Endodermal cell (in vitro differentiated cells): Measurements from ENCODE around the gene XKR8. TPM values are rescaled to one million over a fixed set of nuclear protein-coding genes. Genes with fewer than 3 reads are reported as not detected.

Experiments used
- DNase-seq: peaks from one replicate; pipeline ENCODE4 v3.0.0-alpha.2; 2017
- H3K27ac ChIP-seq: 2 replicates; pipeline ENCODE4 v1.5.1; 2013; ENCODE audit warnings: mild to moderate bottlenecking, low read depth, low read length, moderate library complexity
- H3K27me3 ChIP-seq: 2 replicates; pipeline ENCODE4 v1.6.1; 2013; ENCODE audit warnings: mild to moderate bottlenecking, low read length, moderate library complexity; ENCODE audit not compliant: insufficient read depth, control insufficient read depth, poor library complexity, severe bottlenecking
- H3K36me3 ChIP-seq: 2 replicates; pipeline ENCODE4 v1.7.0; 2013; ENCODE audit warnings: mild to moderate bottlenecking, low read length, moderate library complexity; ENCODE audit not compliant: control insufficient read depth, insufficient read depth
- H3K4me1 ChIP-seq: one replicate; pipeline ENCODE4 v1.7.0; 2013; ENCODE audit warnings: low read length; ENCODE audit not compliant: control insufficient read depth, insufficient read depth
- H3K4me3 ChIP-seq: 2 replicates; pipeline ENCODE4 v1.5.1; 2013; ENCODE audit warnings: mild to moderate bottlenecking, low read length, moderate library complexity
- H3K9ac ChIP-seq: 2 replicates; pipeline ENCODE4 v1.6.1; 2013; ENCODE audit warnings: mild to moderate bottlenecking, low read length, moderate library complexity; ENCODE audit not compliant: poor library complexity, severe bottlenecking; ENCODE audit errors: extremely low read depth
- H3K9me3 ChIP-seq: 2 replicates; pipeline ENCODE4 v1.6.1; 2013; ENCODE audit warnings: mild to moderate bottlenecking, low read length, moderate library complexity; ENCODE audit not compliant: control insufficient read depth
- H3K27ac Mint-ChIP-seq: 2 replicates; pipeline ENCODE4 v1.8.0; 2020; ENCODE audit warnings: mixed read lengths
- H3K27me3 Mint-ChIP-seq: 2 replicates; pipeline ENCODE4 v1.8.0; 2021; ENCODE audit warnings: mild to moderate bottlenecking, mixed read lengths; ENCODE audit not compliant: insufficient read depth
- H3K36me3 Mint-ChIP-seq: 2 replicates; pipeline ENCODE4 v1.8.0; 2020; ENCODE audit warnings: low read depth, mixed read lengths
- H3K4me1 Mint-ChIP-seq: 2 replicates; pipeline ENCODE4 v1.8.0; 2020; ENCODE audit warnings: mixed read lengths
- H3K4me3 Mint-ChIP-seq: 2 replicates; pipeline ENCODE4 v1.8.0; 2020; ENCODE audit warnings: mild to moderate bottlenecking, moderate library complexity, mixed read lengths
- H3K9me3 Mint-ChIP-seq: 2 replicates; pipeline ENCODE4 v1.8.0; 2020; ENCODE audit warnings: mild to moderate bottlenecking, mixed read lengths
- CTCF ChIP-seq: fragments of 200-600 bp; sonication (generic); conservative IDR thresholded peaks from 2 replicates; pipeline ENCODE4 v1.5.0; 2021; ENCODE audit warnings: antibody characterized with exemption, mild to moderate bottlenecking
- WGBS, 2 experiments: methylation state at CpG; one replicate each; pipeline versions ENCODE4 v1.1.5 to v1.1.7; 2013; ENCODE audit warnings: missing lambda C conversion rate in 2 of 2, mixed read lengths in 1 of 2; ENCODE audit not compliant: insufficient coverage in 1 of 2, insufficient read length in 1 of 2; 5-methylcytosine and 5-hydroxymethylcytosine counted together
- total RNA-seq, 2 donors: library from RNA; stranded (reverse); fragmentation: NEBNext Ultra II Directional in 1 of 2; extraction: Animal tissue kit (Norgen Biotek cat#: 25700) in 1 of 2; gene quantifications; 2 replicates in 1 of 2; 3 replicates in 1 of 2; pipeline ENCODE4 v1.2.1, GENCODE V29; 2021

XKR8 gene
- total RNA-seq, 2 donors from 2014 or later, result 17.5 to 17.7 TPM

GRCh38 chr1:27981145-27981544 is 21.4 kb downstream of the XKR8 start:
- Histone ChIP-seq H3K27me3 (no peaks in the 10 kb centered on the region), H3K4me1 (peaks cover 3% of the 10 kb centered on the region), H3K27ac (no peak overlapping the region), H3K9me3 (no peaks in the 10 kb centered on the region), H3K4me3 (no peak overlapping the region), H3K36me3 (peaks cover 19% of the 10 kb centered on the region), H3K9ac (no peak overlapping the region)
- Mint-ChIP-seq H3K4me3 (no peak overlapping the region), H3K27ac (peak overlapping the region; percentile 67), H3K27me3 (no peaks in the 10 kb centered on the region), H3K9me3 (no peaks in the 10 kb centered on the region), H3K4me1 (peaks cover 3% of the 10 kb centered on the region), H3K36me3 (peaks cover 7% of the 10 kb centered on the region)
- 89 to 100% methylated on average over 3 of the region's 3 CpGs for WGBS, 2 experiments
- TF ChIP-seq CTCF, result no peak
- DNase-seq, result no peak

- no peaks in the 10 kb centered on the region for H3K4me1 Mint-ChIP-seq
- WGBS, 2 experiments, result 90 to 97% methylated on average over 2 to 3 of the region's 3 CpGs
- no peak overlapping the region for H3K4me3 ChIP-seq
- peaks cover 63% of the 10 kb centered on the region for H3K36me3 Mint-ChIP-seq
- no peaks in the 10 kb centered on the region for H3K4me1 ChIP-seq
- no peak overlapping the region for H3K27ac Mint-ChIP-seq
- no peak overlapping the region for H3K27ac ChIP-seq
- DNase-seq, result no peak
- H3K4me3 Mint-ChIP-seq, result no peak overlapping the region
- no peak overlapping the region for H3K9ac ChIP-seq
- peaks cover 76% of the 10 kb centered on the region for H3K36me3 ChIP-seq
- no peak for TF ChIP-seq CTCF
- H3K27me3 Mint-ChIP-seq, result no peaks in the 10 kb centered on the region
- H3K9me3 ChIP-seq, result no peaks in the 10 kb centered on the region
- no peaks in the 10 kb centered on the region for H3K9me3 Mint-ChIP-seq
- no peaks in the 10 kb centered on the region for H3K27me3 ChIP-seq
These were observed 31.3 kb downstream of the XKR8 start for GRCh38 chr1:27990920-27991537.

GRCh38 chr1:27992276-27992675 is 32.5 kb downstream of the XKR8 start:
- no peaks in the 10 kb centered on the region for H3K27me3 ChIP-seq
- no peaks in the 10 kb centered on the region for H3K4me1 Mint-ChIP-seq
- H3K27ac Mint-ChIP-seq, result no peak overlapping the region
- H3K36me3 ChIP-seq, result peaks cover 78% of the 10 kb centered on the region
- H3K9me3 Mint-ChIP-seq, result no peaks in the 10 kb centered on the region
- 95 to 100% methylated on average over 6 of the region's 6 CpGs for WGBS, 2 experiments
- DNase-seq, result no peak
- H3K36me3 Mint-ChIP-seq, result peaks cover 70% of the 10 kb centered on the region
- no peak overlapping the region for H3K4me3 ChIP-seq
- no peaks in the 10 kb centered on the region for H3K4me1 ChIP-seq
- H3K9ac ChIP-seq, result no peak overlapping the region
- no peak overlapping the region for H3K27ac ChIP-seq
- H3K9me3 ChIP-seq, result no peaks in the 10 kb centered on the region
- H3K4me3 Mint-ChIP-seq, result no peak overlapping the region
- no peak for TF ChIP-seq CTCF
- no peaks in the 10 kb centered on the region for H3K27me3 Mint-ChIP-seq
